GM06990 (cell line): ENCODE results near the gene PSMD3.

Experiments
- DNase-seq: peaks from one replicate; pipeline ENCODE4 v3.0.0-alpha.2; 2011; ENCODE audit not compliant: insufficient read length; ENCODE audit errors: extremely low read depth
- H3K27me3 ChIP-seq: replicated peaks from 2 replicates; pipeline ENCODE4 v1.6.0; 2011; ENCODE audit warnings: low read length; ENCODE audit not compliant: control insufficient read depth, insufficient read depth
- H3K36me3 ChIP-seq: 2 replicates; pipeline ENCODE4 v1.5.1; 2011; ENCODE audit warnings: low read length; ENCODE audit not compliant: control insufficient read depth, insufficient read depth
- H3K4me3 ChIP-seq: replicated peaks from 2 replicates; pipeline ENCODE4 v1.5.1; 2011; ENCODE audit warnings: low read depth, mild to moderate bottlenecking, control low read depth, low read length
- CTCF ChIP-seq: IDR thresholded peaks from 2 replicates; pipeline ENCODE4 v1.5.1; 2011; ENCODE audit warnings: low read length, control low read depth, mild to moderate bottlenecking, inconsistent platforms; ENCODE audit not compliant: insufficient read depth, poor library complexity, severe bottlenecking

Gene PSMD3

DNA sequence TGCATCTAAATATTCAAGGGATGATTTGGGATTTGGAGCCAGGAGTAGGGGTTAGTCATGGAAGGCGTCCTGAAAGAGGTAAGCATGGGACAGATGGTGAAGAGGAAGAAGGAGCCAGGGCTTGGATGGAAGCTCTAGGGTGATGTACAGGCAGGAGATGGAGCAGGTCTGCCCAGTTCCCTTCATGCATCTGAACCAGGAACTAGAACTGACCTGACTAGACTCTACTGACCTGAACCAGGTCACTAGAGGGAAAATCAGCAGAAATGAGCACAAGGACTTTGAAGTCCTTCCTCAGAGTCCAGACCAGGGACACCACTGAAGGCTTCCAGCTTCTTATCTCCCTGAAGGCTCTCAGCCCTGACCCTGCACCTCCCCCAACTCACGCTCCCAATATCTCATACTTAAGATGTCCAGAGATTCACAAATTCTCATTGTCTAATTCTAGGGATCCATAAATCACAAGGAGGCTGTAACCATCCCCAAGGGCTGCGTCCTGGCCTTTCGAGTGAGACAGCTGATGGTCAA, 9.5 kb upstream of the PSMD3 start:
- Histone ChIP-seq H3K4me3 (no peak overlapping the region), H3K27me3 (no peaks in the 10 kb centered on the region; the same call in none of the 2 replicates), H3K36me3 (no peaks in the 10 kb centered on the region)
- no peak for DNase-seq
- no peak for TF ChIP-seq CTCF

DNA sequence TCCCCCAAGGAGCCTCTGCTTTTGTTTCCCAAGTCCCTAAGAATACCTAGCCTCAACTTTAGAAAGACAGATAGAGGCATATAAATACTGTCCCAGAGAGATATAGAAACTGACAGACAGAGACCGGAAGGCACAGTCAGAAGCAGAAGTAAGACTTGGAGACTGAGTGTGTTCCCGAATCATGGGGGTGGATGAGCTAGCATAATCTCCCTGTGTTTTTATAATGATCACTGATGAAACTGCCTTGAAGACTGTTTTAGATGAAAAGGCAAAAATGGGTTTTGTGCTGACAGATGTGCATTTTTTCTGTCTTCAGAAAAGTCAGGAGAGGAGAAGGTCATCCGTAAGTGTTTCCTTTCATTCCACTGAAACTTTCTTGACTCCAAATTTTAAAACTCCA, 8.3 kb upstream of the PSMD3 start:
- DNase-seq, result no peak
- H3K4me3 ChIP-seq, result no peak overlapping the region

GRCh38 chr17:39973496-39973895, 7.1 kb upstream of the PSMD3 start:
- Histone ChIP-seq H3K36me3 (no peaks in the 10 kb centered on the region), H3K27me3 (no peaks in the 10 kb centered on the region; the same call in none of the 2 replicates), H3K4me3 (no peak overlapping the region)
- TF ChIP-seq CTCF, result no peak
- no peak for DNase-seq

More for the DNA sequence above, 8.3 kb upstream of the PSMD3 start:
- no peak for TF ChIP-seq CTCF
- Histone ChIP-seq H3K36me3 (no peaks in the 10 kb centered on the region), H3K27me3 (no peaks in the 10 kb centered on the region; the same call in none of the 2 replicates)

DNA sequence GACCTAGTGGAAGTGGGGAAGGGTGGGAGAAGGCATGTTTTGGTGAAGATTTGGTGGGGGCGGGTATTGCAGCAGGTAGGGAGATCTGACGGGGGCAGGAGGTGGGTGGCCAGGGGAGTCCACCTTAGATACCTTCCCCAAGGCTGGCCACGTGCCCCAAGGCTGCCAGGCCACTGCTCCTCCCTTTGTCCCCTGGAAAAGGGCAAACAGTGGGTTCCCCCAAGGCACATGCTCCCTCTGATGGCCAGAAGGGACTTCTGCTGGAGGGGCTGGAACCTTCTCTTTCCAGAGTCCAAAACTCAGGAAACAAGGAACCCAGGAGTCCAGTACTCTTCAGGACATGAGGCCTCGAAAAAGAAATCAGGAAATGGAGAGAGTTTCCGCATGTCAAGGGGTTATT, 6.2 kb upstream of the PSMD3 start:
- Histone ChIP-seq H3K4me3 (no peak overlapping the region), H3K36me3 (no peaks in the 10 kb centered on the region), H3K27me3 (no peaks in the 10 kb centered on the region; the same call in none of the 2 replicates)
- no peak for DNase-seq
- no peak for TF ChIP-seq CTCF

- H3K4me3 ChIP-seq, result no peak overlapping the region
- H3K36me3 ChIP-seq, result no peaks in the 10 kb centered on the region
- TF ChIP-seq CTCF, result no peak
- DNase-seq, result no peak
- H3K27me3 ChIP-seq, result no peaks in the 10 kb centered on the region; the same call in none of the 2 replicates
Measured at GRCh38 chr17:39975801-39976200, 4.8 kb upstream of the PSMD3 start.
